ENCODE measurements around the gene MED31. TPM values are rescaled to one million over a fixed set of nuclear protein-coding genes. Genes with fewer than 3 reads are reported as not detected.
A peak's percentile ranks its signal among the peaks of the same experiment; 100 is the strongest.
"Not testable (repeated sequence)": the region's sequence is repeated elsewhere in the genome, so short reads cannot be mapped to it uniquely, and the experiment has no call there.

MED31 gene
- total RNA-seq, 2 donors from 2014 or later, result 17.3 to 25.3 TPM

- not testable (repeated sequence) for H3K9me3 Mint-ChIP-seq
- peak; percentile 33 to 34 for ATAC-seq
- peaks cover 25 to 31% of the 10 kb centered on the region in 2 donors for H3K4me1 Mint-ChIP-seq (ENCODE audit: low read depth in 2 of 2)
Observed at GRCh38 chr17:6656797-6657632, 5.6 kb upstream of the MED31 start.

DNA sequence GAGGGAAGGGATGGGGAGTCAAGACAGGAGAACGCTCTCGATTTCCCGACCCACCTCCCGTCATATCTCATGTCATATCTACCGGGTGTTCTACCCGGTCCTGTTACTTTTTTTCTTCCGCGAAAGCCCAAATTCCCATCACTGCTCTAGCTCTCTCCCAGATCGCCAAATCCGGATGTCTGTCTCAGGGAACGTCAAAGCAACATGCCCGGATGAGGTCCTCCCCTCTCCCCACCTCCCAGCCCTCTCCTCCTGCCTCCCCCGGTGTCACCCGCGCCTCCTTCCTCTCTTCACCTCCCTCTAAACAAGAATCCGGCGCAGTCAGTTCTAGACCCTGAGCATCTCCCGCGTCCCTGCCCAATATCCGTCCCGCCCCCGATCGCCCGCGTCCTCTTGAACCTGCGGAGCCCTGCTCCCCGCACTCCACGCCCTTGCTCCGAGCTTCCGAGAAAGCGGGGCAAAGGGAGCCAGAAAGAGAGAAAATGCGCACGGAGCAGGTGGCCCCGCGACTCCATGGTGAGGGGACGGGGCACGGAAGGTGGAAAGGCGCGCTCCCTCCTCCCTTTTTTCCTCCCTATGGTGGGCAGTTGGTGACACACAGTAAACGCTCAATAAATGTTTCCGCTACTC lies 4.4 kb upstream of the MED31 start:
- ATAC-seq; H3K27ac Mint-ChIP-seq; H3K36me3 Mint-ChIP-seq; H3K9me3 Mint-ChIP-seq; DNase-seq (ENCODE audit: low spot score): not testable (repeated sequence)
- Mint-ChIP-seq H3K4me1 (ENCODE audit: low read depth in 2 of 2) (peaks cover 29 to 34% of the 10 kb centered on the region in 2 donors), H3K4me3 (peak overlapping the region; percentile 59), H3K27me3 (peaks cover 45 to 65% of the 10 kb centered on the region in 2 donors)

More at GRCh38 chr17:6656797-6657632, 5.6 kb upstream of the MED31 start:
- not testable (repeated sequence) for DNase-seq (ENCODE audit: low spot score); H3K27ac Mint-ChIP-seq; H3K36me3 Mint-ChIP-seq
- H3K27me3 Mint-ChIP-seq, result peaks cover 53 to 74% of the 10 kb centered on the region in 2 donors
- peak overlapping the region; percentile 32 for H3K4me3 Mint-ChIP-seq

DNA sequence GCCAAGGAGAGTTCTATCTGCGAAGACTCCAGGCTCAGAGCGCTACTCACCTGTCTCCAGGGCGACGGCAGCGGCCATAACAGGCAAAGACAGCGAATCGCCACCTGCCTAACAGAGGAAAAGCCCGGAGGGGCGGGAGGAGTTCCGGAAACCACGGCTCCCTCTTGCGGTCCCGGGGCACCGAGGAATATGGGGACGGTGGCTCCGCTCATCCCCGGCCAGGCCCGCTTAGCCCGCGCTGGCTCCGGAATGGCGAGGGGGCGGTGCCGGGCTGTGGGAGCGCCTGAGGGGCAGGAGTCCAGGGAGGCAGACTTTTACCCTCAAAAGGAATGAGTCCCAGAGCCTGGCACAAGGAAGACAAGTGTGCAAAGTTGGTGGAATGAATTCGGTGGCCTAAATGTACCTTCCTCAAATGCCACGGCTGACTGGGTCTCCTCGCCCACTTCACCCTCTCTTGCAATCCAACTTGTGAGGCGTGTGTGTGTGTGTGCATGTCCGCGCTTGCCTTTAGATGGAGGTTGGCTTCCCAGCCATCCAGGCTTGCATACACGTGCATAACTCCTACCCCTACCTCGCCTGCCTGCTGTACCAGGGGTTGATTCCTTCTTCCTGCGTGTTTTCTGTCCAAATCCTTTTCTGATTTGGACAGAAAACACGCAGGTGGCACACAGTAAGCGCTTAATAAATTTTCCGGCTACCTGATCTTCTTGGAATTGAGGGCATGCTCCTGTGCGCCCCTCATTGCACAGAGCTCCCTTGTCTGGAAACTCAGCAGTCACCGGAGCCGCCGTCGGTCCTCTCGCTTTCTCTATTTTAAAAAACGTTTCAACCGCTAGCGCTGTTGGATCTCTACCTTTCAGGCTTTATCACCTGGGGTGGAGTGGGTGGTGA lies 3.7 kb upstream of the MED31 start:
- no peak for ATAC-seq
- Mint-ChIP-seq H3K27ac (no peak overlapping the region), H3K9me3 (no peaks in the 10 kb centered on the region), H3K4me3 (peak overlapping the region; percentile 59), H3K4me1 (ENCODE audit: low read depth in 2 of 2) (peaks cover 28 to 32% of the 10 kb centered on the region in 2 donors), H3K36me3 (peaks cover 10% of the 10 kb centered on the region), H3K27me3 (peaks cover 37 to 57% of the 10 kb centered on the region in 2 donors)
- no peak for DNase-seq (ENCODE audit: low spot score)

DNA sequence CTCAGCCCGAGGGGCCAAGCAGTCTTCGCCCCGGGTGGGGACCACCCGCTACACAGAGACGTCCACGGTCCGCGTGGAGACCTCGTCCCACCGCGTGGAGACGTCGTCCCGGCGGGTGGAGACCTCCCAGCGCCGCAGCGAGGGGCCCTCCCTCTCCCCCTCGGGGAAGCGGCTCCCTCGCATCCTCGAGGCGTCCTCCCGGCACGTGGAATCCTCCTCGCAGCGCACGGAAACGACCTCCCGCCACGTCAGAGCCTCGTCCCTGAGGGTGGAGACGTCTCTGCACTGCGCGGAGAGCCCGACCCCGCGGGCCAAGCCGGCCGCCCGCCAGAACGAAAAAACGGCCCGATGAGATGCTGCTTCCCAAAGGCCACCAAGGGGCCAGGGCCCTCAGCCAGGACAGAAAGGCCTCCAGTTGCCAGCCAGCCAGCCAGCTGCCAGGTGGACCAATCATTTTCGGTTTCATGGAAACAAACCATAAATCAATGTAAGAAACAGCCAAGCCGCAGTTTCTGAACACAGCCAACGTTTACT lies 581 bp upstream of the MED31 start:
- peaks cover 10% of the 10 kb centered on the region for H3K36me3 Mint-ChIP-seq
- H3K27ac Mint-ChIP-seq, result no peak overlapping the region
- no peaks in the 10 kb centered on the region for H3K9me3 Mint-ChIP-seq
- peaks cover 41 to 46% of the 10 kb centered on the region in 2 donors for H3K4me1 Mint-ChIP-seq (ENCODE audit: low read depth in 2 of 2)
- H3K4me3 Mint-ChIP-seq, result peak overlapping the region; percentile 46
- ATAC-seq (peak; percentile 4 to 22), DNase-seq (ENCODE audit: low spot score) (no peak)
- H3K27me3 Mint-ChIP-seq, result peaks cover 19 to 30% of the 10 kb centered on the region in 2 donors

GRCh38 chr17:6648181-6648580 lies 3.2 kb downstream of the MED31 start:
- ATAC-seq (no peak), DNase-seq (ENCODE audit: low spot score) (no peak)
- no peak overlapping the region for H3K4me3 Mint-ChIP-seq
- no peak overlapping the region for H3K27ac Mint-ChIP-seq
- peaks cover 43 to 59% of the 10 kb centered on the region in 2 donors for H3K4me1 Mint-ChIP-seq (ENCODE audit: low read depth in 2 of 2)
- no peaks in the 10 kb centered on the region for H3K9me3 Mint-ChIP-seq
- peaks cover 2 to 4% of the 10 kb centered on the region in 2 donors for H3K27me3 Mint-ChIP-seq
- H3K36me3 Mint-ChIP-seq, result peaks cover 18% of the 10 kb centered on the region

DNA sequence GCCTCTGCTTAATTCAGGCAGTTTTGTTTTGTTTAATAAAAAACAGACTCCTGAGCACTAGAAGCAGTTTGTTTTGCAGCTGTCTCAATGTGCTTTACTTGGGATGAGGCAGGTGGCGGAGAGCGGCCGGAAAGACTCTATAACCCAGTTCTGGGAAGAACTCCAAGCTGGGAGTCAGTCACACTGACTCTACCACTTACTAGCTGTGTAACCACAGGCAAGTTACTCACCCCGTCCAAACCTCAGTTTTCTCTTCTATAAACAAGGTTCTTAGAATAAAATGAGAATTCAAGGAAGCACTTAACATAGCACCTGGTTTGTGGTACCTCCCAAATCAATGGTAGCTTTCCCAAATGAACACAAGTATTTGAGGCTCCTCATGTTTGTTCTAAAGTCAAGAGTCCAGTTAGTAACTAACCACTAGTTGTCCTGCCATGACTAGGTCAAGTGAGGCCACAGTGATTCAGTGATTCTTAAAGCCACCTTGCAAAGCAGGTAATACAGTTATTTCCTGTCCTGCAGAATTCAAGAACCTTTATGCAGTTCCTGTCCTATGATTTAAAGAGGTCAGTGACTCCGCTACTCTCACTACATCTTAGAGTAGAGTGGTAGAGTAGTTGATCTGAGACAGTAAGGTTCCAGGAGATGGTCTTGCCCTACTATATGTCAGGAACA lies 7.8 kb downstream of the MED31 start:
- no peaks in the 10 kb centered on the region for H3K27me3 Mint-ChIP-seq
- H3K4me1 Mint-ChIP-seq (ENCODE audit: low read depth in 2 of 2), result peaks cover 47 to 59% of the 10 kb centered on the region in 2 donors
- peak overlapping the region; percentile 75 to 96 for H3K27ac Mint-ChIP-seq
- no peaks in the 10 kb centered on the region for H3K9me3 Mint-ChIP-seq
- ATAC-seq (no peak), DNase-seq (ENCODE audit: low spot score) (no peak)
- H3K36me3 Mint-ChIP-seq, result peaks cover 30% of the 10 kb centered on the region
- peak overlapping the region; percentile 93 for H3K4me3 Mint-ChIP-seq

DNA sequence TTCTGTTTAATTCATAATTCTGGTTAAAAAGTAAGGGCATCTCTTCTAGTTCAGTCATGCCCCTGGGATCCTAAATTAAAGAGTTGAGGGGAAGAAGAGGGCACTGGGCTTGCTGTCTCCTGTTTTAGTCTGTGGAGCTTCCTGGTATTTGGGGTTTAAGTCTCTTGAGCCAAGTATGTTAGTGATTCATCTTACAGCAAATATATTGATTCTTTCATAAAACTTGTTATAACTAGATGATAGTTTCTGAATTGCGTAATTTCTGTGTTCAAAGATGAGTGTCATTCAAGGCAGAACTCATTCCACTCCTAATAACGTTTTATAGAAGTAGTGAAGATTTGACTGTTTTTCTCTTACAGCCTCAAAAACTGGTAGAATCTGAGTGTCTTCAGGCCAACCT lies 8.8 kb downstream of the MED31 start:
- DNase-seq (ENCODE audit: low spot score) (no peak), ATAC-seq (no peak)
- Mint-ChIP-seq H3K27me3 (no peaks in the 10 kb centered on the region), H3K4me1 (ENCODE audit: low read depth in 2 of 2) (peaks cover 51 to 61% of the 10 kb centered on the region in 2 donors), H3K36me3 (peaks cover 30% of the 10 kb centered on the region), H3K9me3 (no peaks in the 10 kb centered on the region), H3K27ac (peak overlapping the region; percentile 75 to 96), H3K4me3 (peak overlapping the region; percentile 93)

GRCh38 chr17:6641247-6641863 lies 10.1 kb downstream of the MED31 start:
- H3K4me1 Mint-ChIP-seq (ENCODE audit: low read depth in 2 of 2), result peaks cover 51 to 56% of the 10 kb centered on the region in 2 donors
- H3K27me3 Mint-ChIP-seq, result no peaks in the 10 kb centered on the region
- H3K27ac Mint-ChIP-seq, result peak overlapping the region; percentile 95 to 96
- H3K9me3 Mint-ChIP-seq, result no peaks in the 10 kb centered on the region
- DNase-seq (ENCODE audit: low spot score) (no peak), ATAC-seq (peak in 1 of 2 donors; percentile 0)
- H3K36me3 Mint-ChIP-seq, result peaks cover 30% of the 10 kb centered on the region
- H3K4me3 Mint-ChIP-seq, result peak overlapping the region; percentile 93

- H3K27me3 Mint-ChIP-seq, result no peaks in the 10 kb centered on the region
- peaks cover 26% of the 10 kb centered on the region for H3K36me3 Mint-ChIP-seq
- H3K27ac Mint-ChIP-seq, result peak within 1 kb of the TSS; percentile 95 to 96
- H3K4me1 Mint-ChIP-seq (ENCODE audit: low read depth in 2 of 2), result peaks cover 47 to 51% of the 10 kb centered on the region in 2 donors
- H3K4me3 Mint-ChIP-seq, result peak within 1 kb of the TSS; percentile 93
- peak; percentile 98 for DNase-seq (ENCODE audit: low spot score)
- ATAC-seq, result peak; percentile 96 to 97
- no peaks in the 10 kb centered on the region for H3K9me3 Mint-ChIP-seq
Observed at GRCh38 chr17:6640536-6641246, 10.7 kb downstream of the MED31 start, which contains the start of the genes KIAA0753 and TXNDC17. Gene KIAA0753, minus strand, starts transcription at chr17:6640711. Its CDS starts 5,608 bp downstream, at chr17:6635103. Gene TXNDC17, plus strand, starts transcription at chr17:6641060. Its CDS starts 23 bp downstream, at chr17:6641083.

GRCh38 chr17:6639586-6640535 lies 11.5 kb downstream of the MED31 start:
- peak; percentile 20 to 37 for ATAC-seq
- peak overlapping the region; percentile 93 for H3K4me3 Mint-ChIP-seq
- peaks cover 44 to 48% of the 10 kb centered on the region in 2 donors for H3K4me1 Mint-ChIP-seq (ENCODE audit: low read depth in 2 of 2)

GRCh38 chr17:6639014-6639585 lies 12.3 kb downstream of the MED31 start:
- Mint-ChIP-seq H3K4me3 (peak overlapping the region; percentile 93), H3K27ac (peak overlapping the region; percentile 95 to 96), H3K9me3 (no peaks in the 10 kb centered on the region), H3K4me1 (ENCODE audit: low read depth in 2 of 2) (peaks cover 40 to 41% of the 10 kb centered on the region in 2 donors), H3K36me3 (peaks cover 16% of the 10 kb centered on the region), H3K27me3 (no peaks in the 10 kb centered on the region)
- no peak for ATAC-seq
- no peak for DNase-seq (ENCODE audit: low spot score)

More at GRCh38 chr17:6639586-6640535, 11.5 kb downstream of the MED31 start:
- H3K36me3 Mint-ChIP-seq, result peaks cover 23% of the 10 kb centered on the region
- no peaks in the 10 kb centered on the region for H3K9me3 Mint-ChIP-seq
- peak overlapping the region; percentile 95 to 96 for H3K27ac Mint-ChIP-seq
- peak; percentile 62 for DNase-seq (ENCODE audit: low spot score)
- H3K27me3 Mint-ChIP-seq, result no peaks in the 10 kb centered on the region

Data from natural killer cell treated with Interleukin-12 subunit alpha and Interleukin-12 subunit beta and Interleukin-15 and Interleukin-18, amount 100 ng/mL, for 72 hours (primary cell).